Vagina (tissue), 2 donors: Measurements from ENCODE around the gene SERINC1.

ENCODE experiments used
- CTCF ChIP-seq, 3 experiments: fragments of 450-650 bp in 2 of 3; fragments of 200-600 bp in 1 of 3; sonication (generic) in 1 of 3; IDR thresholded peaks; one replicate each; pipeline ENCODE4 v1.5.1; 2017 to 2019; ENCODE audit warnings: antibody characterized with exemption in 3 of 3, mild to moderate bottlenecking in 2 of 3, moderate library complexity in 2 of 3
- POLR2AphosphoS5 ChIP-seq, 2 donors: sonication (generic); formaldehyde crosslinking; IDR thresholded peaks; one replicate each; pipeline ENCODE4 v1.9.0; 2017; ENCODE audit warnings: antibody characterized with exemption in 2 of 2, mild to moderate bottlenecking in 2 of 2, low read depth in 1 of 2; ENCODE audit not compliant: insufficient read depth in 1 of 2

GRCh38 chr6:122423734-122424133, 47.9 kb downstream of the SERINC1 start:
- no peak for TF ChIP-seq POLR2AphosphoS5 (IDR thresholded peaks at IDR 0.05; ENCODE audit: insufficient read depth in 1 of 2, low read depth in 1 of 2)
- no peak for TF ChIP-seq CTCF (IDR thresholded peaks at IDR 0.05)
